H9 (cell line): ENCODE data around the gene FMNL3. TPM values are rescaled to one million over a fixed set of nuclear protein-coding genes. Genes with fewer than 3 reads are reported as not detected.

Experiments
- DNase-seq: peaks from one replicate; pipeline ENCODE4 v3.0.0-alpha.2; 2017
- H2AFZ ChIP-seq: one replicate; pipeline ENCODE4 v1.6.1; 2013; ENCODE audit warnings: mild to moderate bottlenecking, low read length, control low read depth, moderate library complexity
- H2AK5ac ChIP-seq: 2 replicates; pipeline ENCODE4 v1.6.1; 2013; ENCODE audit warnings: low read length, control low read depth, mixed read lengths; ENCODE audit not compliant: insufficient read length
- H2BK120ac ChIP-seq: one replicate; pipeline ENCODE4 v1.6.1; 2013; ENCODE audit warnings: low read depth, mild to moderate bottlenecking, low read length, control low read depth, inconsistent platforms; ENCODE audit not compliant: poor library complexity, severe bottlenecking
- H2BK12ac ChIP-seq: 2 replicates; pipeline ENCODE4 v1.6.1; 2013; ENCODE audit warnings: low read length, control low read depth, mixed read lengths, low read depth; ENCODE audit not compliant: insufficient read length
- H2BK15ac ChIP-seq: 2 replicates; pipeline ENCODE4 v1.6.1; 2013; ENCODE audit warnings: low read depth, low read length, control low read depth
- H2BK20ac ChIP-seq: one replicate; pipeline ENCODE4 v1.6.1; 2013; ENCODE audit warnings: low read depth, mild to moderate bottlenecking, low read length, control low read depth, inconsistent platforms; ENCODE audit not compliant: poor library complexity, severe bottlenecking
- H2BK5ac ChIP-seq: 2 replicates; pipeline ENCODE4 v1.6.1; 2013; ENCODE audit warnings: low read length, control low read depth, mixed read lengths; ENCODE audit not compliant: insufficient read length
- H3K14ac ChIP-seq: 2 replicates; pipeline ENCODE4 v1.6.1; 2013; ENCODE audit warnings: low read length, control low read depth; ENCODE audit not compliant: insufficient read depth
- H3K18ac ChIP-seq: 2 replicates; pipeline ENCODE4 v1.6.1; 2013; ENCODE audit warnings: low read depth, mild to moderate bottlenecking, mixed read lengths, low read length, control low read depth; ENCODE audit not compliant: insufficient read length
- H3K23ac ChIP-seq: 2 replicates; pipeline ENCODE4 v1.6.1; 2013; ENCODE audit warnings: low read length, control low read depth, mixed read lengths, low read depth; ENCODE audit not compliant: insufficient read length
- H3K23me2 ChIP-seq: 2 replicates; pipeline ENCODE4 v1.6.1; 2013; ENCODE audit warnings: low read depth, mild to moderate bottlenecking, mixed read lengths, low read length, control low read depth; ENCODE audit not compliant: insufficient read length, poor library complexity, severe bottlenecking
- H3K27ac ChIP-seq: 2 replicates; pipeline ENCODE4 v1.5.1; 2013; ENCODE audit warnings: low read length, control low read depth, mixed read lengths, low read depth; ENCODE audit not compliant: insufficient read length
- H3K27me3 ChIP-seq: 2 replicates; pipeline ENCODE4 v1.6.1; 2013; ENCODE audit warnings: low read length, control low read depth, inconsistent platforms; ENCODE audit not compliant: insufficient read depth
- H3K4ac ChIP-seq: 2 replicates; pipeline ENCODE4 v1.6.1; 2013; ENCODE audit warnings: low read depth, mild to moderate bottlenecking, control low read depth, inconsistent platforms, low read length, moderate library complexity
- H3K4me1 ChIP-seq: 2 replicates; pipeline ENCODE4 v1.6.1; 2013; ENCODE audit warnings: low read length, control low read depth, inconsistent platforms; ENCODE audit not compliant: insufficient read depth
- H3K4me2 ChIP-seq: 2 replicates; pipeline ENCODE4 v1.6.1; 2013; ENCODE audit warnings: low read length, control low read depth, mixed read lengths; ENCODE audit not compliant: insufficient read length, insufficient read depth
- H3K56ac ChIP-seq: 2 replicates; pipeline ENCODE4 v1.6.1; 2013; ENCODE audit warnings: low read depth, mild to moderate bottlenecking, mixed read lengths, low read length, control low read depth; ENCODE audit not compliant: insufficient read length
- H3K79me1 ChIP-seq: 2 replicates; pipeline ENCODE4 v1.6.1; 2013; ENCODE audit warnings: low read depth, mild to moderate bottlenecking, moderate library complexity, low read length, control low read depth, inconsistent platforms; ENCODE audit not compliant: insufficient read depth, poor library complexity, severe bottlenecking
- H3K79me2 ChIP-seq: 2 replicates; pipeline ENCODE4 v1.6.1; 2013; ENCODE audit warnings: low read length, control low read depth, inconsistent platforms; ENCODE audit not compliant: insufficient read depth
- H3K9ac ChIP-seq: 2 replicates; pipeline ENCODE4 v1.6.1; 2013; ENCODE audit warnings: low read length, control low read depth, mixed read lengths; ENCODE audit not compliant: insufficient read length; ENCODE audit errors: extremely low read depth
- H3K9me3 ChIP-seq: one replicate; pipeline ENCODE4 v1.6.1; 2013; ENCODE audit warnings: low read depth, low read length, inconsistent platforms; ENCODE audit not compliant: control insufficient read depth
- H3T11ph ChIP-seq: one replicate; pipeline ENCODE4 v1.6.1; 2013; ENCODE audit warnings: mild to moderate bottlenecking, low read length, control low read depth, inconsistent platforms
- H4K20me1 ChIP-seq: one replicate; pipeline ENCODE4 v1.6.1; 2013; ENCODE audit not compliant: control insufficient read depth, insufficient read length, insufficient read depth
- H4K5ac ChIP-seq: 2 replicates; pipeline ENCODE4 v1.6.1; 2013; ENCODE audit warnings: low read depth, mild to moderate bottlenecking, mixed read lengths, low read length, control low read depth; ENCODE audit not compliant: insufficient read length
- H4K8ac ChIP-seq: replicated peaks from 2 replicates; pipeline ENCODE4 v1.6.1; 2013; ENCODE audit warnings: low read length, control low read depth, mixed read lengths, low read depth; ENCODE audit not compliant: insufficient read length
- H4K91ac ChIP-seq: 2 replicates; pipeline ENCODE4 v1.6.1; 2013; ENCODE audit warnings: low read depth, mild to moderate bottlenecking, moderate library complexity, mixed read lengths, low read length, control low read depth; ENCODE audit not compliant: insufficient read length
- H3K27ac Mint-ChIP-seq, 3 experiments: 2 replicates in 2 of 3; 3 replicates in 1 of 3; pipeline ENCODE4 v1.8.0; 2020 to 2021; ENCODE audit warnings: mixed read lengths in 3 of 3, mild to moderate bottlenecking in 1 of 3, moderate library complexity in 1 of 3
- H3K27me3 Mint-ChIP-seq: 2 replicates; pipeline ENCODE4 v1.8.0; 2021; ENCODE audit warnings: low read depth, mild to moderate bottlenecking, moderate library complexity, mixed read lengths
- H3K36me3 Mint-ChIP-seq, 3 experiments: 2 replicates in 2 of 3; 3 replicates in 1 of 3; pipeline ENCODE4 v1.8.0; 2020 to 2021; ENCODE audit warnings: low read depth in 3 of 3, mixed read lengths in 3 of 3; ENCODE audit not compliant: insufficient read depth in 1 of 3
- H3K4me1 Mint-ChIP-seq, 2 experiments: 2 replicates each; pipeline ENCODE4 v1.8.0; 2020; ENCODE audit warnings: mixed read lengths in 2 of 2
- H3K4me3 Mint-ChIP-seq, 2 experiments: 2 replicates in 1 of 2; 3 replicates in 1 of 2; pipeline ENCODE4 v1.8.0; 2020 to 2021; ENCODE audit warnings: mild to moderate bottlenecking in 2 of 2, mixed read lengths in 2 of 2, moderate library complexity in 1 of 2
- H3K9me3 Mint-ChIP-seq, 2 experiments: 2 replicates in 1 of 2; 3 replicates in 1 of 2; pipeline ENCODE4 v1.8.0; 2020; ENCODE audit warnings: mild to moderate bottlenecking in 2 of 2, mixed read lengths in 2 of 2, moderate library complexity in 1 of 2
- WGBS: extraction: QIAGEN DNeasy Blood & Tissue Kit; methylation state at CpG from one replicate; pipeline ENCODE4 v1.1.7; 2013; ENCODE audit warnings: missing lambda C conversion rate, low lambda C conversion rate, mixed read lengths; ENCODE audit not compliant: insufficient read length; ENCODE audit errors: extremely low coverage; 5-methylcytosine and 5-hydroxymethylcytosine counted together
- total RNA-seq: library from RNA; stranded (reverse); gene quantifications from 2 replicates; pipeline ENCODE4 v1.2.1, GENCODE V29; 2021
- TF ChIP-seq, protein P1 (sequence below): fragments of 200-600 bp; sonication (generic); conservative IDR thresholded peaks from 3 replicates; pipeline ENCODE4 v1.8.0; 2021; ENCODE audit warnings: antibody characterized with exemption, mild to moderate bottlenecking

FMNL3 gene
- total RNA-seq, 1 experiment from 2014 or later: 22.8 TPM

DNA sequence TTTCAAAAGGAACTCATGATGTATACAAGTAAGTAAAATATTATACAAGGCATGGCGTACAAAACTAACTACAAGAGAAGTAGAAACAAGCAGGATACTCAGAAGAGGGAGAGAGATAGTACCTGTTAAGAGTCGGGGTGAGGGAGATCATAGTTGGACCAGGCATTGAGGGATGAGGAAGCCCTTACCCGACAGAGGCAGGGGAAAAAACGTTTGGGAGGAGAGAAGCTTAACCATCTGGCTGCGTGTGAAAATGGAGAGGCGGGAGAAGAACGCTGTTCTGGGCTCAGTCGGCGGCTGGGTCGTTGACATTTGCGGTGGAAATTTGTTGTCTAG is 575 bp upstream of the FMNL3 start:
- Mint-ChIP-seq H3K4me3 (peak overlapping the region; percentile 61 to 84), H3K27me3 (peaks cover 31% of the 10 kb centered on the region), H3K36me3 (no peaks in the 10 kb centered on the region), H3K9me3 (no peaks in the 10 kb centered on the region), H3K4me1 (peaks cover 30 to 32% of the 10 kb centered on the region in 2 experiments), H3K27ac (no peak overlapping the region)
- no peak overlapping the region for H4K91ac ChIP-seq
- no peak overlapping the region for H2BK120ac ChIP-seq
- peaks cover 4% of the 10 kb centered on the region; the same call in 1 of the 2 replicates for H3K27me3 ChIP-seq
- H3K79me2 ChIP-seq: peaks cover 21% of the 10 kb centered on the region; the same call in 1 of the 2 replicates
- H3K23me2 ChIP-seq: peaks cover 14% of the 10 kb centered on the region
- no peak overlapping the region for H3K23ac ChIP-seq
- H2BK12ac ChIP-seq: no peak overlapping the region
- no peak overlapping the region for H3K4me2 ChIP-seq
- no peak overlapping the region for H2BK15ac ChIP-seq
- H3K56ac ChIP-seq: no peak overlapping the region
- H3K4me1 ChIP-seq: peaks cover 17% of the 10 kb centered on the region
- no peak overlapping the region for H3T11ph ChIP-seq
- H4K20me1 ChIP-seq: no peaks in the 10 kb centered on the region
- H4K5ac ChIP-seq: no peak overlapping the region
- H2BK5ac ChIP-seq: no peak overlapping the region
- no peak overlapping the region for H3K9ac ChIP-seq
- H3K9me3 ChIP-seq: no peaks in the 10 kb centered on the region
- H2BK20ac ChIP-seq: no peak overlapping the region
- H4K8ac ChIP-seq: no peak overlapping the region
- TF ChIP-seq, protein P1, sequence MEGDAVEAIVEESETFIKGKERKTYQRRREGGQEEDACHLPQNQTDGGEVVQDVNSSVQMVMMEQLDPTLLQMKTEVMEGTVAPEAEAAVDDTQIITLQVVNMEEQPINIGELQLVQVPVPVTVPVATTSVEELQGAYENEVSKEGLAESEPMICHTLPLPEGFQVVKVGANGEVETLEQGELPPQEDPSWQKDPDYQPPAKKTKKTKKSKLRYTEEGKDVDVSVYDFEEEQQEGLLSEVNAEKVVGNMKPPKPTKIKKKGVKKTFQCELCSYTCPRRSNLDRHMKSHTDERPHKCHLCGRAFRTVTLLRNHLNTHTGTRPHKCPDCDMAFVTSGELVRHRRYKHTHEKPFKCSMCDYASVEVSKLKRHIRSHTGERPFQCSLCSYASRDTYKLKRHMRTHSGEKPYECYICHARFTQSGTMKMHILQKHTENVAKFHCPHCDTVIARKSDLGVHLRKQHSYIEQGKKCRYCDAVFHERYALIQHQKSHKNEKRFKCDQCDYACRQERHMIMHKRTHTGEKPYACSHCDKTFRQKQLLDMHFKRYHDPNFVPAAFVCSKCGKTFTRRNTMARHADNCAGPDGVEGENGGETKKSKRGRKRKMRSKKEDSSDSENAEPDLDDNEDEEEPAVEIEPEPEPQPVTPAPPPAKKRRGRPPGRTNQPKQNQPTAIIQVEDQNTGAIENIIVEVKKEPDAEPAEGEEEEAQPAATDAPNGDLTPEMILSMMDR: no peak; the same call in 1 of the 3 replicates
- H3K18ac ChIP-seq: no peak overlapping the region
- H3K14ac ChIP-seq: no peak overlapping the region
- WGBS: no CpG with 5 or more reads among the region's 11 CpGs
- no peaks in the 10 kb centered on the region for H3K79me1 ChIP-seq
- no peak overlapping the region for H3K27ac ChIP-seq
- DNase-seq: no peak
- no peak overlapping the region for H3K4ac ChIP-seq
- H2AFZ ChIP-seq: no peak overlapping the region
- no peak overlapping the region for H2AK5ac ChIP-seq
